Measurements from ENCODE around the gene SRRM2.

DNA sequence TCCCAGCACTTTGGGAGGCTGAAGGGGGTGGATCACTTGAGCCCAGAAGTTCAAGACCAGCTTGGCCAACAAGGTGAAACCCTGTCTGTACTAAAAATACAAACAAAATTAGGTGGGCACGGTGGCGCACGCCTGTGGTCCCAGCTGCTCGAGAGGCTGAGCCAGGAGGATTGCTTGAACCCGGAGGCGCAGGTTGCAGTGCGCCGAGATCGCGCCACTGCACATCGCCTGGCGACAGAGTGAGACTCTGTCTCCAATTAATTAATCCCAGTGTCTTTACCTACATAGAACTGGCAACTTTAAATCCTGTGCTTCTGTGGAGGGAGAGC is 26.2 kb downstream of the SRRM2 start:
- TF ChIP-seq, protein P1, sequence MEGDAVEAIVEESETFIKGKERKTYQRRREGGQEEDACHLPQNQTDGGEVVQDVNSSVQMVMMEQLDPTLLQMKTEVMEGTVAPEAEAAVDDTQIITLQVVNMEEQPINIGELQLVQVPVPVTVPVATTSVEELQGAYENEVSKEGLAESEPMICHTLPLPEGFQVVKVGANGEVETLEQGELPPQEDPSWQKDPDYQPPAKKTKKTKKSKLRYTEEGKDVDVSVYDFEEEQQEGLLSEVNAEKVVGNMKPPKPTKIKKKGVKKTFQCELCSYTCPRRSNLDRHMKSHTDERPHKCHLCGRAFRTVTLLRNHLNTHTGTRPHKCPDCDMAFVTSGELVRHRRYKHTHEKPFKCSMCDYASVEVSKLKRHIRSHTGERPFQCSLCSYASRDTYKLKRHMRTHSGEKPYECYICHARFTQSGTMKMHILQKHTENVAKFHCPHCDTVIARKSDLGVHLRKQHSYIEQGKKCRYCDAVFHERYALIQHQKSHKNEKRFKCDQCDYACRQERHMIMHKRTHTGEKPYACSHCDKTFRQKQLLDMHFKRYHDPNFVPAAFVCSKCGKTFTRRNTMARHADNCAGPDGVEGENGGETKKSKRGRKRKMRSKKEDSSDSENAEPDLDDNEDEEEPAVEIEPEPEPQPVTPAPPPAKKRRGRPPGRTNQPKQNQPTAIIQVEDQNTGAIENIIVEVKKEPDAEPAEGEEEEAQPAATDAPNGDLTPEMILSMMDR (conservative IDR thresholded peaks at IDR 0.05): no peak
- no peak for TF ChIP-seq EZH2 (IDR thresholded peaks at IDR 0.05; ENCODE audit: low read depth)

All from PC-9 (cell line).